Subcutaneous adipose tissue (tissue), 4 donors: ENCODE data around the gene RIPOR3. TPM values are rescaled to one million over a fixed set of nuclear protein-coding genes. Genes with fewer than 3 reads are reported as not detected.

Source experiments
- CTCF ChIP-seq: fragments of 450-650 bp; IDR thresholded peaks from one replicate; pipeline ENCODE4 v1.5.1; 2016; ENCODE audit warnings: low read depth, mild to moderate bottlenecking, control low read depth, antibody characterized with exemption, moderate library complexity
- total RNA-seq, 4 donors: library from RNA; depleted of rRNA; stranded (reverse); fragments of >200 nt; gene quantifications; one replicate each; pipeline ENCODE4 v1.1.0, GENCODE V29; 2016

Gene RIPOR3
- total RNA-seq, 4 donors from 2014 or later, result 8.8 to 63.0 (median 37.3) TPM

GRCh38 chr20:50635676-50636600, 55.4 kb downstream of the RIPOR3 start:
- TF ChIP-seq CTCF, result no peak

- no peak for TF ChIP-seq CTCF
Measured at GRCh38 chr20:50635014-50635557, 56.3 kb downstream of the RIPOR3 start.

- no peak for TF ChIP-seq CTCF
Measured at GRCh38 chr20:50634191-50634590, 57.2 kb downstream of the RIPOR3 start.

GRCh38 chr20:50633361-50633760, 58.0 kb downstream of the RIPOR3 start:
- TF ChIP-seq CTCF, result no peak

DNA sequence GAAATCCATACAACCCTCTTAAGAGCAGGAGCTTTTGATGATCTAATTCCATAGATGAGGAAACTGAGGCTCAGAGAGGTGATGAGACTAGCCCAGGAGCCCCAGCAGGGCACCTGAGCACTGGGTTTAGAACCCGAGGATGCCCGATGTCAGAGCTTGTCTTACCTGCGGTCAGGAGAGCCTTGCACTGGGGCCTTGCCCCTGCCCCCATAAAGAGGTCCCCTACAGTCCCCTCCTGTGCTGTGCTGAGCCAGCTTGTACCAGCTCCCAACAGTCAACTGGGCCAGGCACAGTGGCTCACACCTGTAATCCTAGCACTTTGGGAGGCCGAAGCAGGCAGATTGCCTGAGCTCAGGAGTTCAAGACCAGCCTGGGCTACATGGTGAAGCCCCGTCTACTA, 58.6 kb downstream of the RIPOR3 start:
- TF ChIP-seq CTCF, result no peak

DNA sequence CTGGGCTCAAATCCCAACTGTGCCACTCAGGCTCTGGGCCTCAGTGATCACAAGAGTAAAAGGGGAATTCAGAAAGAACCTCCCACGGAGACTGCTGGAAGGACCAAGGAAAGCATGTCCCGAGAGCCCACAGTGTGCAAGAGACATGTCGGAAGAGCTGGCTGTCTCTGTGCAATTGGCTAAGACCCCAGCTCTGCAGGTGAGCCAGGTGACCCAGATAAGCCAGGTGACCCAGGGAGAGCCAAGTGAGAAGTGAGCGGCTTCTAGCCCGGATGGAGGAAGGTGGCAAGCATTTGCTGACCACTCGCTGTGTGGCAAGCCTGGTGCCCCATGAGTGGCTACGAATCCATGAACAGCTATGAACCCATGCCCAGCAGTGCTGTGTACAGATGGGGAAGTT, 59.1 kb downstream of the RIPOR3 start:
- no peak for TF ChIP-seq CTCF

DNA sequence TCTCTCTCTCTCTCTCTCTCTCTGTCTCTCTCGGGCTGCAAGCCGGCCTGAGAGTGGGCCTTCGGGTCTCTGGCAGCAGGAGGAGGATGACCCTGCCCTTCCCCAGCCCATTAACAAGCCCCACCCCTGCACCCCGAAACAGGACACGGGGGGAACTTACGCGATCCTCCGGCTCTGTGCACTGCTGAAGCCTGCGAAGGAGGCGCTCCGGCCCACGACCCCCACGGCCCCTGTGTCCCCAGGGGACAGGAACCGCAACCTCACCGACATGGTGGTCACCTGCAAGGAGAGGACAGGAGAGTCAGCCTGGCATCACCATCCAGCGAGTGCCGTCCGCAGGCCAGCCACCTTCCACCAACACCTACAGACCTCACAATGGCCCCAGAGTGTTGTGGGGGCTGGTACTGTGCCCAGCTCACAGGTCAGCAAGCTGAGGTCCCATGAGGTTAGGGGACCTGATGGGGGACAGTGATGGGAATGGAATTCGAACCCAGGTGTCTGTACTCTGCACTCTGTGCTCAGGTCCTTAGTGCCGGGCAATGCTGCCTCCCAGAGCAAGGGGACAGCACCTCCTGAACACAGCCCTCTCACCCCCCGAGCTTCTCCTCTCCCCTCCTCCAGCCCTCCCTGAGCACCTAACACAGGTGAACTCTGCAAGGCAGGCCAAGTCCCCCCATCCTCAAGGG, 60.6 kb downstream of the RIPOR3 start:
- TF ChIP-seq CTCF, result no peak
